ENCODE data around the gene SHC3. TPM values are rescaled to one million over a fixed set of nuclear protein-coding genes. Genes with fewer than 3 reads are reported as not detected.

Gene SHC3
- polyA plus RNA-seq, 3 donors from 2014 or later, result not detected

GRCh38 chr9:89044881-89045280 is 133.7 kb downstream of the SHC3 start:
- Mint-ChIP-seq H3K27ac (no peak overlapping the region), H3K4me1 (no peaks in the 10 kb centered on the region), H3K4me3 (no peak overlapping the region), H3K27me3 (ENCODE audit: low read depth in 3 of 3) (peaks cover 1 to 4% (median 2%) of the 10 kb centered on the region in 3 donors), H3K9me3 (peaks cover 0 to 2% (median 0%) of the 10 kb centered on the region in 6 donors), H3K36me3 (no peaks in the 10 kb centered on the region)
- DNase-seq, result no peak

GRCh38 chr9:89044104-89044503 is 134.5 kb downstream of the SHC3 start:
- Mint-ChIP-seq H3K27me3 (ENCODE audit: low read depth in 3 of 3) (peaks cover 1 to 4% (median 2%) of the 10 kb centered on the region in 3 donors), H3K36me3 (no peaks in the 10 kb centered on the region), H3K9me3 (peaks cover 0 to 2% (median 0%) of the 10 kb centered on the region in 6 donors), H3K4me1 (no peaks in the 10 kb centered on the region), H3K27ac (no peak overlapping the region), H3K4me3 (no peak overlapping the region)
- no peak for DNase-seq

GRCh38 chr9:89042984-89043383 is 135.6 kb downstream of the SHC3 start:
- Mint-ChIP-seq H3K27ac (no peak overlapping the region), H3K4me1 (no peaks in the 10 kb centered on the region), H3K4me3 (no peak overlapping the region), H3K27me3 (ENCODE audit: low read depth in 3 of 3) (peaks cover 0 to 2% (median 2%) of the 10 kb centered on the region in 3 donors), H3K36me3 (no peaks in the 10 kb centered on the region), H3K9me3 (peaks cover 0 to 2% (median 0%) of the 10 kb centered on the region in 6 donors)
- DNase-seq, result no peak

GRCh38 chr9:89039664-89040063 is 139.0 kb downstream of the SHC3 start:
- no peaks in the 10 kb centered on the region for H3K36me3 Mint-ChIP-seq
- no peak for DNase-seq
- H3K27me3 Mint-ChIP-seq (ENCODE audit: low read depth in 3 of 3), result peaks cover 0 to 5% (median 4%) of the 10 kb centered on the region in 3 donors
- H3K27ac Mint-ChIP-seq, result no peak overlapping the region
- H3K9me3 Mint-ChIP-seq, result no peaks in the 10 kb centered on the region
- no peak overlapping the region for H3K4me3 Mint-ChIP-seq
- no peaks in the 10 kb centered on the region for H3K4me1 Mint-ChIP-seq

GRCh38 chr9:89039104-89039465 is 139.5 kb downstream of the SHC3 start:
- Mint-ChIP-seq H3K9me3 (no peaks in the 10 kb centered on the region), H3K4me3 (no peak overlapping the region), H3K27ac (no peak overlapping the region), H3K36me3 (no peaks in the 10 kb centered on the region), H3K27me3 (ENCODE audit: low read depth in 3 of 3) (peaks cover 2 to 6% (median 5%) of the 10 kb centered on the region in 3 donors), H3K4me1 (no peaks in the 10 kb centered on the region)
- DNase-seq, result no peak

- Mint-ChIP-seq H3K4me3 (no peak overlapping the region), H3K9me3 (no peaks in the 10 kb centered on the region), H3K4me1 (no peaks in the 10 kb centered on the region), H3K36me3 (no peaks in the 10 kb centered on the region), H3K27me3 (ENCODE audit: low read depth in 3 of 3) (peaks cover 2 to 6% (median 6%) of the 10 kb centered on the region in 3 donors), H3K27ac (no peak overlapping the region)
- no peak for DNase-seq
Measured at GRCh38 chr9:89038382-89039103, 140.1 kb downstream of the SHC3 start.

- no peaks in the 10 kb centered on the region for H3K4me1 Mint-ChIP-seq
- no peak for DNase-seq
- H3K4me3 Mint-ChIP-seq, result no peak overlapping the region
- no peak overlapping the region for H3K27ac Mint-ChIP-seq
- no peaks in the 10 kb centered on the region for H3K36me3 Mint-ChIP-seq
- H3K9me3 Mint-ChIP-seq, result no peaks in the 10 kb centered on the region
- peaks cover 2 to 8% (median 6%) of the 10 kb centered on the region in 3 donors for H3K27me3 Mint-ChIP-seq (ENCODE audit: low read depth in 3 of 3)
Measured at GRCh38 chr9:89037891-89038290, 140.7 kb downstream of the SHC3 start.

GRCh38 chr9:89037346-89037745 is 141.3 kb downstream of the SHC3 start:
- H3K4me3 Mint-ChIP-seq, result no peak overlapping the region
- no peaks in the 10 kb centered on the region for H3K36me3 Mint-ChIP-seq
- H3K4me1 Mint-ChIP-seq, result no peaks in the 10 kb centered on the region
- H3K9me3 Mint-ChIP-seq, result no peaks in the 10 kb centered on the region
- no peak overlapping the region for H3K27ac Mint-ChIP-seq
- no peak for DNase-seq
- peaks cover 2 to 8% (median 6%) of the 10 kb centered on the region in 3 donors for H3K27me3 Mint-ChIP-seq (ENCODE audit: low read depth in 3 of 3)

- H3K27ac Mint-ChIP-seq, result no peak overlapping the region
- H3K9me3 Mint-ChIP-seq, result no peaks in the 10 kb centered on the region
- DNase-seq, result no peak
- H3K4me3 Mint-ChIP-seq, result no peak overlapping the region
- peaks cover 3 to 8% (median 5%) of the 10 kb centered on the region in 3 donors for H3K27me3 Mint-ChIP-seq (ENCODE audit: low read depth in 3 of 3)
- H3K36me3 Mint-ChIP-seq, result no peaks in the 10 kb centered on the region
- H3K4me1 Mint-ChIP-seq, result no peaks in the 10 kb centered on the region
Measured at GRCh38 chr9:89036891-89037290, 141.7 kb downstream of the SHC3 start.

GRCh38 chr9:89036383-89036782 is 142.2 kb downstream of the SHC3 start:
- H3K27me3 Mint-ChIP-seq (ENCODE audit: low read depth in 3 of 3), result peaks cover 4 to 8% (median 5%) of the 10 kb centered on the region in 3 donors
- no peaks in the 10 kb centered on the region for H3K36me3 Mint-ChIP-seq
- H3K9me3 Mint-ChIP-seq, result peaks cover 0 to under 1% (median 0%) of the 10 kb centered on the region in 6 donors
- no peaks in the 10 kb centered on the region for H3K4me1 Mint-ChIP-seq
- no peak overlapping the region for H3K27ac Mint-ChIP-seq
- no peak overlapping the region for H3K4me3 Mint-ChIP-seq
- DNase-seq, result no peak

GRCh38 chr9:89032661-89033060 is 146.0 kb downstream of the SHC3 start:
- H3K36me3 Mint-ChIP-seq, result no peaks in the 10 kb centered on the region

GRCh38 chr9:89032173-89032572 is 146.4 kb downstream of the SHC3 start:
- Mint-ChIP-seq H3K27ac (no peak overlapping the region), H3K4me3 (no peak overlapping the region), H3K27me3 (ENCODE audit: low read depth in 3 of 3) (peaks cover 5 to 15% (median 13%) of the 10 kb centered on the region in 3 donors), H3K4me1 (no peaks in the 10 kb centered on the region), H3K36me3 (no peaks in the 10 kb centered on the region), H3K9me3 (peaks cover 6 to 21% (median 10%) of the 10 kb centered on the region in 6 donors)
- DNase-seq, result no peak

More at GRCh38 chr9:89032661-89033060, 146.0 kb downstream of the SHC3 start:
- peaks cover 6 to 21% (median 10%) of the 10 kb centered on the region in 6 donors for H3K9me3 Mint-ChIP-seq
- no peak overlapping the region for H3K4me3 Mint-ChIP-seq
- DNase-seq, result no peak
- no peaks in the 10 kb centered on the region for H3K4me1 Mint-ChIP-seq
- no peak overlapping the region for H3K27ac Mint-ChIP-seq
- H3K27me3 Mint-ChIP-seq (ENCODE audit: low read depth in 3 of 3), result peaks cover 5 to 14% (median 13%) of the 10 kb centered on the region in 3 donors

- Mint-ChIP-seq H3K27ac (no peak overlapping the region), H3K4me1 (no peaks in the 10 kb centered on the region), H3K27me3 (ENCODE audit: low read depth in 3 of 3) (peaks cover 5 to 22% (median 12%) of the 10 kb centered on the region in 3 donors), H3K9me3 (peaks cover 6 to 21% (median 10%) of the 10 kb centered on the region in 6 donors), H3K4me3 (no peak overlapping the region), H3K36me3 (no peaks in the 10 kb centered on the region)
- no peak for DNase-seq
Measured at GRCh38 chr9:89029788-89030187, 148.8 kb downstream of the SHC3 start.

GRCh38 chr9:89026876-89027275 is 151.7 kb downstream of the SHC3 start:
- H3K36me3 Mint-ChIP-seq, result no peaks in the 10 kb centered on the region
- H3K27me3 Mint-ChIP-seq (ENCODE audit: low read depth in 3 of 3), result peaks cover 2 to 20% (median 9%) of the 10 kb centered on the region in 3 donors
- no peak overlapping the region for H3K27ac Mint-ChIP-seq
- H3K9me3 Mint-ChIP-seq, result peaks cover 6 to 21% (median 10%) of the 10 kb centered on the region in 6 donors
- H3K4me1 Mint-ChIP-seq, result no peaks in the 10 kb centered on the region
- no peak for DNase-seq
- no peak overlapping the region for H3K4me3 Mint-ChIP-seq

- Mint-ChIP-seq H3K36me3 (no peaks in the 10 kb centered on the region), H3K9me3 (peaks cover 3 to 18% (median 8%) of the 10 kb centered on the region in 6 donors), H3K27me3 (ENCODE audit: low read depth in 3 of 3) (peaks cover 0 to 14% (median 7%) of the 10 kb centered on the region in 3 donors), H3K4me1 (no peaks in the 10 kb centered on the region), H3K27ac (no peak overlapping the region), H3K4me3 (no peak overlapping the region)
- DNase-seq, result no peak
Measured at GRCh38 chr9:89025553-89025952, 153.1 kb downstream of the SHC3 start.

Data from immature natural killer cell (primary cell).